HG02938 (cell line): ENCODE measurements around the gene FAM177A1.
"Not testable (repeated sequence)": the region's sequence is repeated elsewhere in the genome, so short reads cannot be mapped to it uniquely, and the experiment has no call there.

Experiments used
- ATAC-seq: cut with Tn5 transposase; IDR thresholded peaks from one replicate; pipeline ENCODE4 v1.9.1; 2021; ENCODE audit warnings: mild to moderate bottlenecking, moderate library complexity; ENCODE audit not compliant: unreplicated experiment

Gene FAM177A1, protein sequence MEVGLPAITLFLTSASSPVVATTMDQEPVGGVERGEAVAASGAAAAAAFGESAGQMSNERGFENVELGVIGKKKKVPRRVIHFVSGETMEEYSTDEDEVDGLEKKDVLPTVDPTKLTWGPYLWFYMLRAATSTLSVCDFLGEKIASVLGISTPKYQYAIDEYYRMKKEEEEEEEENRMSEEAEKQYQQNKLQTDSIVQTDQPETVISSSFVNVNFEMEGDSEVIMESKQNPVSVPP

DNA sequence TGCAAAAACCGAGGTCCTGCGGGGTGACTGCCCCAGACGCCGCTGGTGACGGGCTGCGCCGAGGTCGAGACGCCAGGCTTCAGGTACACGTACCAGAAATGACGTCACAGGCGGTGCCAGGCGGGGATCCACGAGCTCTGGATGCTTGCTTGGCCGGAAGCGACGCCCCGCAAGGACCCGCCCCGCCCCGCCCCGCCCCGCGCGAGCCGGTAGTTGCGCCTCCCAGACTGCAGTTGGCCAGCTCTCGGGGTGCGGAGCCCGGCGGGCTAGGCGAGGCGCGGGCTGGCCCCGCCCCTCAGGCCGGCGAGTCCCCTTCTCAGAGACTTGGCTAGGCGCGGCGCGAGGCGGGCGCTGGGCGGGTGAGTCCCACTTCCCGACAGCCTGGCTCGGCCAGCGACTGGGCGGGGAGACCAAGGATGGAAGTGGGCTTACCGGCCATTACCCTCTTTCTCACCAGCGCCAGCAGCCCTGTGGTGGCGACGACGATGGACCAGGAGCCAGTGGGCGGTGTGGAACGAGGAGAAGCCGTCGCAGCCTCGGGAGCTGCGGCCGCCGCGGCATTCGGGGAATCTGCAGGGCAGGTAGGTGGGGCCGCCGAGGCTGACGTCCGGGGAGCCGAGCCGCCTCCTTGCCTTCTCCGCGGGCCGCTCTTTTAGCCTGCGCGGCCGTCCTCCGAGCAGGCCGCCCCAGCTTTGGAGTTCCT, at the start of gene FAM177A1:
Gene FAM177A1 (plus strand): TSS at position 225 of the 703 bp plus-strand sequence. CDS start 192 bp downstream, at position 417.
- ATAC-seq: peak; percentile 85

DNA sequence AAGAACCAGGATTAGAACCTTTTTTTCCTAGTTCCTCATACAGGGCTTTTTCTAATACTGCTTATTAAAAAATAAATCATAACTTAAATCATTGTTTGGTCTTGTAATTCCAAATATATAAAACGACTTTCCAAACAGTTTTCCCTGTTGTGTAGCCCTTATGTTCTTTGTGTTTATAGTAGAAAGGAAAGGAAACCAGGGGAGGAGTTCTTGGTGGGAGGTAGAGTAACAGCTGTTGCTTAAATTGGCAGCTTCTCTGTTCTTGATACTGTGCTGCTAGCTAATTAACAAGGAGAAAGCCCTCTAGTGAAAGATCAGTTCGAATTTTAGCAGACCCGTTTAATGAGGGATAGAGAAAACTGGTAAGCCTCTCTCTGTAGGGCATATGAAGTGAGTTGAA, 48.3 kb upstream of the FAM177A1 start:
- ATAC-seq: no peak

GRCh38 chr14:34999500-34999899, 46.6 kb upstream of the FAM177A1 start:
- no peak for ATAC-seq

DNA sequence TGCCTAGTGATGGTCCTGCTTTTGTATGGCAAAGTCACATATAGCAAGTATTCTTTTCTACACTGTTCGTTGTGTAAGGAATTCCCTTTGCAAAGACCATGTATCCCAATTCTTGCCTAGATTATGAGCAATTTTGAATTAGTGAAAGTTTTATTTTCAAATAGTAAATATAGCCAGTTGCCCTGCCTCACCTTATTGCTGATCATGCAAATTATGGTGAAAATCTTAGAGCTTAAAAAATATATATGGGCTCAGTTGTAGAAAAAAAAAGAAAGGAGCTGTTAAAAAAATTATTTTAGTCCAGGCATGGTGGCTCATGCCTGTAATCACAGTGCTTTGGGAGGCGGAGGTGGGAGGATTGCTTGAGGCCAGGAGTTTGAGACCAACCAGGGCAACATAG, 44.5 kb upstream of the FAM177A1 start:
- no peak for ATAC-seq

DNA sequence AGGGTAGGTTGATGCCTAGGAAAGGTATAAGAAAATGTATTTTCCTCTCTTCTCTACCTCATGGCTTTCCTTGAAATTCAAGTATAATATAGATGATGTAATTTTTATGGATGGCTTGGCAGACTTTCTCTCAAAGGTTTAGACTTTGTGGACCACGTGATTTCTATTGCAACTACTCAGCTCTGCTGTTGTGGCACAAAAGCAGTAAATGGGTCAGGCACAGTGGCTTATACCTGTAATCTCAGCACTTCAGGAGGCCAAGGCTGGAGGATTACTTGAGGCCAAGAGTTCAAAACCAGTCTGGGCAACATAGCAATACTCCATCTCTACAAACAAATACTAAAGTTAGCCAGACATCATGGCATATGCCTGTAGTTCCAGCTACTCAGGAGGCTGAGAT, 41.2 kb upstream of the FAM177A1 start:
- ATAC-seq: no peak

DNA sequence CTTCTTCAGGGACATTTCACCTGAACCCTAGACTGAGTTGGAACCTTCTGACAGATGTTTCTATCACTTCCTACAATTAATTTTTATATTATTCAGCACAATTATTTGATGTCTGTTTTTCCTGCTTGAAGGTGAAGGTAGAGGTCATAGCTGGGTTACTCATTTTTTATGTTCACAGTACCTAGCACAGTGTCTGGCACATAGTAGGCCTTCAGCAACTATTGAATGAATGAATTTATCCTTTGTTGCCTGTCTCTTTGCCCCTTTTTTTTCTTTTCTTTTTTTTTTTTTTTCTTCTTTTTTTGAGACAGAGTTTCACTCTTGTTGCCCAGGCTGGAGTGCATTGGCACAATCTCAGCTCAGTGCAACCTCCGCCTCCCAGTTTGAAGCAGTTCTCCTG, 29.5 kb upstream of the FAM177A1 start:
- no peak for ATAC-seq

DNA sequence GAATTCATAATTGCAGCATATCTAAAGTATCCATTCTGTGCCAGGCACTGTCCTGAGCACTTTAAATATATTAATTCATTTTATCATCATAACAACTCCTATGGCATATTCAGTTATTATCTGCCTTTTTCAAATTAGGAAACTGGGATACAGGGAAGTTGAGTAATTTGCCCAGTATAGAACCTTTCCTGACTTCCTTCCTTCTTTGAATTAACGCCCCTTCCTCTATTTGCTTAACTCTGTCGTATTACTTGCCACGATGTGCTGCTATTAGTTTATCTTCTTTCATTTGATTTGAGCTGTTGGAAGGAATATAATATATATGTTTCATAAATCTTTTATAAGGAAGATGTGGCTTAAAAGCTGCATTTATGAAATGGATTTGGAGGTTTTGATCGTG, 25.4 kb upstream of the FAM177A1 start:
- no peak for ATAC-seq

- no peak for ATAC-seq
These were observed 17.6 kb upstream of the FAM177A1 start for GRCh38 chr14:35028435-35028834.

DNA sequence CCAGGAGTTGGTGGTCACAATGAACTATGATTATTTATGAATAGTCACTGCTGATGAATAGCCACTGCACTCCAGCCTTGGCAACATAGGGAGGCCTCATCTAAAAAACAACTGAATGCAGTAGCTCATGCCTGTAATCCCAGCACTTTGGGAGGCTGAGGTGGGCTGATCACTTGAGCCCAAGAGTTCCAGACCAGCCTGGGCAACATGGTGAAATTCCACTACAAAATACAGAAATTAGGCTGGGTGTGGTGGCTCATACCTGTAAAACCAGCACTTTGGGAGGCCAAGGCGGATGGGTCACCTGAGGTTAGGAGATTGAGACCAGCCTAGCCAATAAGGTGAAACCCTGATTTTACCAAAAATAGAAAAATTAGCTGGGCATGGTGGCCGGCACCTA, 13.5 kb upstream of the FAM177A1 start:
- ATAC-seq: no peak

GRCh38 chr14:35034440-35034833, 11.6 kb upstream of the FAM177A1 start:
- no peak for ATAC-seq

- not testable (repeated sequence) for ATAC-seq
These were observed 11.0 kb upstream of the FAM177A1 start for GRCh38 chr14:35034944-35035554.

- not testable (repeated sequence) for ATAC-seq
These were observed 7.8 kb upstream of the FAM177A1 start for GRCh38 chr14:35038312-35038711.

- no peak for ATAC-seq
These were observed 3.4 kb upstream of the FAM177A1 start for GRCh38 chr14:35042632-35043031.

DNA sequence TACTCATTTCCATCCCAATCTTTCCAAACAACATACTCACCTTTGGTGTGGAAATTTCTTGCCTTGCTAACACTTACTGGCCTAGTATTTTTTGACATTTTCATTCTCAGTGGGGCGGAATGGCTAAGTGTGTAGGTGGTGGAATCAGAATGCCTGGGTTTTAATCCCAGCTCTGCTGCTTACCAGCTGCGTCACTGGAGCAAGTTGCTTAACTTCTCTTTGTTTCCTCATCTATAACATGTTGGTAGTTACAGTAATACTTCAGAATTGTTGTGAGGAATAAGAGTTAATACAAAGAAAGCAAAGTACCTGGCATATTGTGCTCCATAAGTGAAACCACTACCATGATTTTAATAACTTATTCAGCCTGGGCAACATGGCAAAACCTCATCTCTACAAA, 3.0 kb upstream of the FAM177A1 start:
- ATAC-seq: no peak

DNA sequence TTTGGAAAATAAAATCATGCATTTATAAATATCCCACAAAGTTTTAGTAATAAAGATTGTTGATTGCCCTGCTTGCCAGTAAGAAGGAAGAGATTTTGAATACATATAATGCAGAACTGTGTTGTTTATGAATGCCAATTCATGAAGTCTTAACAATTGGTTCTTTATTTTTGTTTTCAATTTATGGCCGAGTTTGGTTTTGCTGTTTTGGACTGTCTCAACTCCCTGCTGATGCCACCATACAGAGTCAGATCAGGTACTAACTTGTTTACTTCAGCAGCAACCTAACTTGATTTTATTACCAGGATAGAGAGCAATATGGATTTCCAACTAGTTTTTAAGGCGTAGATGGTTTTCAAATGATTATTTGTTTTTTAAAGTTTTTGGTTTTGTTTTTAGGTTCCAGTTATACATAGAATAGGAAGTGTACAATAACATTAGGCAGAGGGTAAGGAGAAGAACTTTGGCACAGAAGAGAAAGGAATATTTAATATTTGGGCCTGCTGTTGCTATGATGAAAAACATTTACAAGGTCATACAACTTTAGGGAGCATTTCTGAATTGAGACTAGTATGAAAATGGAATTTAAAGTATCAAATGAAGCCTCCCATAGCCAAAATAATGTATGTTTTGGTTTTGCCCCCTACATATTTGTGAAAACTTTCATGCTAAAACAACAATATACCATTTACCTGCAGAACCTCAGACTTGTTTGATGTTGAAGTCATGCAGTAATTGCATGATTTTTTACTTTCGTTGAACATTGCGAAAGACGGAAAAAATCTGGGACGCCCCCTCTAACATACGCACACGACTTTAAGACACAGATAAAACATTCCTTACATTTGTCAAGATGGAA, 904 bp upstream of the FAM177A1 start:
- ATAC-seq: no peak

- ATAC-seq: no peak
These were observed 349 bp upstream of the FAM177A1 start for GRCh38 chr14:35045798-35046047.

DNA sequence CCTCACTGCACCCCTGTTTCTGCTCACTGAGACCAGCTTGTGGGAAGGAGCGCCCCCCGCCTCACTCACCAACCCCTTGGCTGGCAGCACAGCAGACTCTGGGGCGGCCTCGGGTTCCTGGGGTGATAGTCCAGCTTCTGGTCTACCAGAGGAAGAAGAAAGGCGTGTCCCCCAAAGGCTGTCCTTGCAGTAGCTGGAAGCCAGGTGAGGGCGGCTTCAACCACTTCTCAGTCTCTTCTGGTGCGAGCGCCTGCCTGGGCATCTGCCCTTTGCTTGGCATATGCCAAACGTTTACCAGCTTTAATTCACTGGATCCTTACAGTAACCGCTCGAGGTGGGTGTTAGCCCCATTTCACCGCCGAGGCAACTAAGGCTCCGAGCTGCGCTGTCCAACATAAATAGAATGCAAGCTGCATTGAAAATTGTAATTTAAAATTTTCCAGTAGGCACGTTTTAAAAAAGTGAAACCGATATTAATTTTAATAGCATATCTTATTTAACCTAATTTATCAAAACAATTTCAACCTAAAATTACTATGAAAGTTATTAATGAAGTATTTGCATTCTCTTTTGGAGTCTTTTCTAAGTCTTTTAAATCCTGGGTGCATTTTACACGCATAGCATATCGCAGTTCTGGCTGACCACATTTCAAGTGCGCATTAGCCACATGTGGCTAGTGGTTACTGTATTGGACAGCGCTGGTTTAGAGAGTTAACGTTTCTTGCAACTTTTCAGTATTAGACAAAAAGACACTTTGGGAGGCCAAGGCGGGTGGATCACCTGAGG, 872 bp downstream of the FAM177A1 start:
- ATAC-seq: peak; percentile 26

- ATAC-seq: no peak
These were observed 2.0 kb downstream of the FAM177A1 start for GRCh38 chr14:35047976-35048513.

GRCh38 chr14:35050652-35051051, 4.6 kb downstream of the FAM177A1 start:
- no peak for ATAC-seq

- no peak for ATAC-seq
These were observed 5.7 kb downstream of the FAM177A1 start for GRCh38 chr14:35051796-35052195.

GRCh38 chr14:35052637-35053036, 6.6 kb downstream of the FAM177A1 start:
- no peak for ATAC-seq
